ENCODE measurements around the gene EIF4E3.

The EIF4E3 gene

GRCh38 chr3:71693641-71694040 is 31.6 kb downstream of the EIF4E3 start:
- no peak overlapping the region for H3K4me3 ChIP-seq (ENCODE audit: low read depth, low read length)
- DNase-seq (ENCODE audit: low read depth, low spot score) = no peak
- ChIA-PET CTCF (interaction anchor here (1.7 to 3.6 kb wide), 4 partner anchors 10 to 36 kb away, joined by 7 to 29 read pairs (median 10); no protein-coding TSS in a partner anchor), POLR2A (no interaction called here)
- TF ChIP-seq CTCF (IDR thresholded peaks at IDR 0.05; ENCODE audit: insufficient read depth, low read length, missing control alignments) = no peak

- CTCF ChIA-PET = interaction anchor here (0.7 to 3.6 kb wide), 4 partner anchors 8 to 19 kb away, joined by 3 to 29 read pairs (median 8); no protein-coding TSS in a partner anchor
- DNase-seq (ENCODE audit: low read depth, low spot score) = no peak
- no peak for TF ChIP-seq CTCF (IDR thresholded peaks at IDR 0.05; ENCODE audit: insufficient read depth, low read length, missing control alignments)
- no peak overlapping the region for H3K4me3 ChIP-seq (ENCODE audit: low read depth, low read length)
- POLR2A ChIA-PET = no interaction called here
Observed at GRCh38 chr3:71692139-71692538, 33.1 kb downstream of the EIF4E3 start.

DNA sequence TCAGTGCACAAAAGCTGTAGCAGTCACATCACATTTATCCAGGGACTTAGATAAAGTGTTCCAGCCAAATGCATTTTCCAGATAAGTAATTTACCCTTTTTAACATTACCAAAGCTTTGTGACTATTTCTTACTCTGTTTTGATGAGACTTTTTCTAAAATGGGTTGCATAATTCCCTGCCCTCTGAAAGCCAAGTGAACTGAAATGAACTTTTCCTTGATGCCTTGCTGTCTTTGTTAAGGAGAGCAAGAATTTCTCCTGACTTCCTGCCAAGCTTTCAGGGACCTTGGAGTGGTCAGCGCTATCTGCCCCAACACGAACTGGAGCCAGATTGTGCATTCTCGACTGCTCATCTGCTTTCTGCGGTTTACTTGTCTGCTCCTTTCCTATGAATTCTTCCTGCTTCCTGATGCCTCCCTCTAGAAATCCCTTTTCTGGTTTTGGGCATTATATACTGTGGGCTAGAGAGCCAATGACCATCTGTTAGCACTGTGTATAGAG is 34.8 kb downstream of the EIF4E3 start:
- ChIA-PET CTCF (interaction anchor here (2.2 kb wide), 1 partner anchor 9 kb away, joined by 8 read pairs; no protein-coding TSS in a partner anchor), POLR2A (no interaction called here)
- DNase-seq (ENCODE audit: low read depth, low spot score) = peak; percentile 54
- TF ChIP-seq CTCF (IDR thresholded peaks at IDR 0.05; ENCODE audit: insufficient read depth, low read length, missing control alignments) = no peak
- no peak overlapping the region for H3K4me3 ChIP-seq (ENCODE audit: low read depth, low read length)

- no peak for TF ChIP-seq CTCF (IDR thresholded peaks at IDR 0.05; ENCODE audit: insufficient read depth, low read length, missing control alignments)
- no peak for DNase-seq (ENCODE audit: low read depth, low spot score)
- no peak overlapping the region for H3K4me3 ChIP-seq (ENCODE audit: low read depth, low read length)
- CTCF ChIA-PET = interaction anchor here (2.2 kb wide), 1 partner anchor 8 kb away, joined by 8 read pairs; no protein-coding TSS in a partner anchor
- POLR2A ChIA-PET = no interaction called here
Observed at GRCh38 chr3:71689291-71689690, 35.9 kb downstream of the EIF4E3 start.

GRCh38 chr3:71688121-71688520 is 37.1 kb downstream of the EIF4E3 start:
- POLR2A ChIA-PET = no interaction called here
- TF ChIP-seq CTCF (IDR thresholded peaks at IDR 0.05; ENCODE audit: insufficient read depth, low read length, missing control alignments) = no peak
- no peak overlapping the region for H3K4me3 ChIP-seq (ENCODE audit: low read depth, low read length)
- DNase-seq (ENCODE audit: low read depth, low spot score) = no peak
- CTCF ChIA-PET = no interaction called here

DNA sequence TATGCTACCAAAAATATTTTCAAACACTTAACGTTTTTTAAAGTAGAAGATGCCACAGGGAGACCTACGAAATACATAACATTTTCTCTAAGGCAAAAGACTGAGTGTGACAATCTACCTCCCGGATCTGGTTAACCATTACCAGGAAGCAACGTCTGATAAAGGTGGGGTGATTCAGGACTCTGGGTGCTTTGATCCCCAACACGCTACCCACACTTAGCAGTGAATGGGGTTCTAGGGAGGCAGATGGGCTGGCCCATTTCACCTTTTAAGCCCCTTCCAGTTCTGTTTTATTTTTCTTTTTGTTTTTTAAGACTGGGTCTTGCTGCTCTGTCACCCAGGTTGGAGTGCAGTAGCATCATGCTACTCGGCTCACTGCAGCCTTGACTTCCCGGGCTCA is 39.5 kb downstream of the EIF4E3 start:
- no peak for DNase-seq (ENCODE audit: low read depth, low spot score)
- no peak for TF ChIP-seq CTCF (IDR thresholded peaks at IDR 0.05; ENCODE audit: insufficient read depth, low read length, missing control alignments)
- H3K4me3 ChIP-seq (ENCODE audit: low read depth, low read length) = no peak overlapping the region
- ChIA-PET POLR2A (no interaction called here), CTCF (no interaction called here)
